NCI-H128 (cell line): Measurements from ENCODE around the gene FALEC.
"Not testable (repeated sequence)": the region's sequence is repeated elsewhere in the genome, so short reads cannot be mapped to it uniquely, and the experiment has no call there.

ENCODE experiments used
- DNase-seq: peaks from one replicate; lab custom pipeline; 2025; ENCODE audit not compliant: unreplicated experiment; lab: John Stamatoyannopoulos, UW

FALEC gene

DNA sequence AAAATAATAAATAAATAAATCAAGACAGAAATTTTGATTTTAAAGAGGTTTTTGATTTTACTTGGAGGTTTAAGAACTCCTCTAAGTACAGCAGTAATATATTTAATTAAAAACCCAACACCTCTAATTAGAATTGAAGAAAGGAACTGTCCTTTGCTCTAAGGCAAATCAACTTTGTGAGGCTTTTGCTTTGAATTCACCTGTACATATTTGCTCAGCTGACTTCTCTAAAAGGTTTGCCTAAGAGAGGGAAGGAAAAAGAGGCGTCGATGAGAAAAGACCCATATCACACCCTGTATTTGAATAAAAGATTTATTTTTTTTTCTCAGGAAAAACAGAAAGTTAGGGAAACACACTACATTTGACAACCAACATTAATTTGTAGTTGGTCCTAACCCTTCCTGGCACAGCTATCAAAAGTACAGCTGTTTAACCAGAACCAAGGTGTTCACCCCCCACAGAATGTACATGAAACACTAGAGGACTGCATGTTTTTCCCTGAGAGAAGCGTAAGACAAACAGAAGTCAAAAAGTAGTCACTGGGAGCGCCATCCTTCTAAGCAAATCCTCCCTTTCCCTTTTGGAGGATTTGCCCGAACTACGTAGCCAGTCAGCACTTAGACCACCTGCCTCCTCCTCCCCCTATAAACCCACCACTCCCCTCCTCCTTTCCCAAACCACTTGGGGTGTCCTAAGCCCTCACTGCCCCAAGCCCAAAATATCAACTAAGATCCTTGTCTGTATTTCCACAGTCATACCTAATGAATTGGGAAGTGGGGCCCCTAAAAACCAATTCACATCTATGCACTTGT is 58.9 kb downstream of the FALEC start:
- no peak for DNase-seq

DNA sequence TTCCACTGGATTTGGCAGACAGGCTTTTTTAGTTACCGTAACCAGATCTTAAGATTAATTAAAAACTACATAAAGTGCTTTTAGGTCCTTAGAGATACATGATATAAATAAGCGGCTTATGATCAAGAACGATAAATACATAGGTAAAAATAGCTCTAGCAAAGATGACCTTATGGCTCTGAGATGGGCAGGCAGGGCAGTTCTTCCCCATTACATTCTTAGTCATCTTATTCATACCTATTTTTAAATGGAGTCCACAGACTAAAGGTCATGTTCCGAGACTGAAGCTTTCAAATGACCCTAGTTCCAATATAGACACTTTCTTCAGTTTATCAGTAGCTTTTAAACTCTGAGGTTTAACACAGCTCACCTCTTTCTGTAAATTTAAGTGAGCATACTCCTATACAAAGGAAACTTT is 59.5 kb downstream of the FALEC start:
- DNase-seq: no peak

DNA sequence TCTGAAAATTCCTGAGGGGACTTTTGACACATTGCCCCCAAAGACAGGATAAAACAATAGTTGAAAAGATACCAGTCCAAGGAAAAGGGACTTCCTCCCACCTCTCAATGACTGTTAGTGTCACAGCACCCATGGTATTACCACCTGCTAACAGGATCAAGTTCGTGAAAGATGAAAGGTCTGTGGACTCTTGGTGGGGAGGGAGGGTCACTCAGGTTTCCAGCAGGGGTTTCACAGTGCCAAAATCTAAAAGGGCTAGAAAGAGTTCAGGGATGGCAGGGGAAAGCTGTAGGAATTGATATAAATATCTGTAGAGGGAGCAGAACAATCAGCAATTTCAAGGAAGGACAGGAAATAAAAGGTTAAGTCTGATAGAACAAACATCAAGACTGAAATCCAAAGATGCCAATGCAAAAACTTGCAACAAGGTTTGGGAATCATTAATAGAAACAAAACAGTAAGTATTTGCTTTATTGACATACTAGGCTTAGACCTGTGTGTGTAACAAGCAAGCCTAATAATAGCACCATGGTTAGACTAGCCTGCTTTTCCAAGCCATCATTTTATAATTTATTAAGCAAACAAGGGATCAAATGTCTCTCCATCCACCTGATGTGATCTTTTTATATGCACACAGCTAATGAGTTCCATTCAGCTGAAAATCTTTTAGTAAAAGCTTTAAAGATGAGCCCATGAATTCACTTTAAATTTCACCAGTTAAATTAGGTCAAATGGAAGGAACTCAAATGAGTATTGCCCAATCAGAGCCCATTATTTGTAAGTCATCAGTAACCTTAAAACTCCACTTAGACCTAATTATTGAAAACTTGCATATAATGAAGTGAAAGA is 60.2 kb downstream of the FALEC start:
- no peak for DNase-seq

DNA sequence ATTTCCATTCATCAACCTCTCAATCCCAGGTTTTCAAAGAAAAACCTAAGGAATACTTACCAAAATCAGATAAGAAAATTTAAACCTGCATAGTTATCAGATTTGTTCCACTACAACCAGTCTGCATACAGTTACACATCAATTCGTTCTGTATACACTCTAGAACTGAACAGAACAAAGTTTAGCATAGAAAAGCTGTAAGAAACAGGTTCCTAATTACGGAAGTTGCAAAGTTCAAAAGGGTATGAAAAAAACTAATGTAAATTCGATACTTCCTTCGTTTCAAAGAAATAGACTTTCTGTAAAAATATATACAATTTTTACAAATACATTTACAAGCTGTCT is 60.8 kb downstream of the FALEC start:
- DNase-seq: no peak

DNA sequence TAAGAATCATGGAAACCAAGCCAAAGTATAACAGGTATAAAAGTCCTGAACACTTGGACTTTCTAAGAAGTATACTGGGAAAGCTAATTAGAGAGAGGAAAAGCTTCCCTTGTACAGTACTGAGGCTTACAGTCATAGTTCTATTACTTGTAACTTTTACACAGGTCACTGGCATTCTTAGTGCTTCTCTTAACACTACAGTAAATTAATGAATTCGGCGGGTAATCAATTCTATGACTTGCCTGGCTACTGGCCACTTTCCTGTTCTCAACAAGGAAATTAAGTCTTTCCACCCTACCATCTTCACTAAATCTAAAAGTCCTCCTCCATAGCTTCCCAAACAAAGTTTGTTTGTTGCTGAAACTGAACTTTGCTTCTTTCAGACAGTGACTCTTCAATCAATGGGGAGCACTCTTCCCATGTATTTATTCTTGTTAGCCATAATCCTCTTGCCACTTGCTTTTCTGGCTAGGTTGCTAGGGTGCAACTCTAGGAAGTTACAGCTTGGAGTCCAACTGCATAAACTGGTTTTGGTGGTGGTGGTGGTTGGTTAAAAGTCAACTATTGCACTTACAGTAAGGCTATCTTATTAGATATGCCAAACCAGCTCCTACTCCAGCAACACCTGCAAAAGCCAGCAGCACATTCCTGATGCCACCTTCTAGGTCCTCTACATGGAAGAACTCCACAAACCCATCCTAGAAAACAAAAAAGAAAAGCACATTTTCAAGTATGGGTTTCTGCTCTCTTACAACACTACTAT is 61.4 kb downstream of the FALEC start:
- DNase-seq: no peak

DNA sequence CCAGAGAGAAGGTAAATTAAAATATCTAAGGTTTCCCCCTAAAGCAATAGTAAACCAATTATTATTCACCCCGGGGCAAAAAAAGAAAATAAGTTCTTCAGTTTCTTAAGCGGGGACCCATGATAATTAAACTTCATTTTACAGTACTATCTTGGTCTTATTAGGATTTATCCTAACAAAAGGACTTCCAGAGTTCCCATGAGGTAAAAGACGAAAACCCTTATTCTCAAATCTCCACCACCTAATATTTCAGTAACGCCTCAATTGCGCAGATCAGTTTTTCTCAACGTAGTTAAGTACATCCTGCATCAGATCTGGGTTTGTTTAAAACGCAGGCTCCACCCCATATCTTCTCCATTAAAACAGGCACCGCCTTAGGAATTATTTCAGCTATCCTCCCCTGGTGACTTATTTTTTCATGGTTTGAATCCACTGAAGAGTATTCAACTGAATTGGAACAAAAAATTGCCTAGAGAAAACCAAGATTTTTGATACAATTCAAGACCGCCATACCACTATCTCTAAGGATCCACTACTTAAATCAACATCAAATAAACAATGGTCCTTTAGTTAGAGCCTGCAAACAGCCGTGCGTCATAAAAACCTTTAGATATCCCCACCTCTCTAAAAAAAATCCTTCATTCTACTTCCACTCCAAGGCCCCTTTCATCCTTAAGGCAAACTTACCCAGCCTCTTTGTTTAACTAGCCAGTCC is 62.2 kb downstream of the FALEC start:
- no peak for DNase-seq

DNA sequence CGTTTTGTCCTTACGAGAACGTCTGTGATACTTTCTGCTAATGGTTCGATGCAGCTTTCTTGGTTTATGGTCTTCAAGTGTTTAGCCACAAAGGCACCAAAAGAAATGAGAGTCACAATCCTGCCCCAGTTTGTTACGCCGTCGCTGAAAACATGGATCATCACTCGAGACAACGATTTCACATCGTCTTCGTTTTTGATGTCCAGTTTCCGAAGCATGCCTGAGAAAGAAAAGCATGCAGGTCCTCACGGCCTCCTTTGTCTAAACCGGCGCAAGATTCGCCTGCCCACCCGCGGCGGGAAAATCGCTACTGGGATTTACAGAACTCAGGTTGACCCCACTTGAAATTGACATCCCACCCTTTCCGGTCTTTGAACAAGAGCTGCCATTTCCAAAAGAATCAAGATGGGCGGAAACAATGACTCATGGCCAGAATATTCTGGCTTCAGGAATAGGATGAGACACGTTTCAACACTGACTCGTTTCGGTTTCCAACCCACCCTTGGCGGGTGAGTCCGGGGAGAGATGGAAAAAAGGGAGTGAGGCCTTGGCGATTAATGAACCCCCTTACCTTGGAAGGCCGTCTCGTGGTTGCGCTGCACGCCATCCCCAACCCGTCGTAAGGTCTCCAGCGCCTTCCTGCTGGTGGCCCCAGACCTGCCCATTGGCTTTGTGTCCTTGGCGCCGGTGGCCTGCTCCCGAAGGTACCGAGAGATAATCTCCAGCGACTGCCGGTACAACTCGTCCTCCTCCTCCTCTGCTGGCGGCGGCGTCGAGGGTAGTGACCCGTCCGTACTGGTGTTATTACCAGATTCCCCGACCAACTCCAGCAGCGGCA is 62.9 kb downstream of the FALEC start:
- no peak for DNase-seq

DNA sequence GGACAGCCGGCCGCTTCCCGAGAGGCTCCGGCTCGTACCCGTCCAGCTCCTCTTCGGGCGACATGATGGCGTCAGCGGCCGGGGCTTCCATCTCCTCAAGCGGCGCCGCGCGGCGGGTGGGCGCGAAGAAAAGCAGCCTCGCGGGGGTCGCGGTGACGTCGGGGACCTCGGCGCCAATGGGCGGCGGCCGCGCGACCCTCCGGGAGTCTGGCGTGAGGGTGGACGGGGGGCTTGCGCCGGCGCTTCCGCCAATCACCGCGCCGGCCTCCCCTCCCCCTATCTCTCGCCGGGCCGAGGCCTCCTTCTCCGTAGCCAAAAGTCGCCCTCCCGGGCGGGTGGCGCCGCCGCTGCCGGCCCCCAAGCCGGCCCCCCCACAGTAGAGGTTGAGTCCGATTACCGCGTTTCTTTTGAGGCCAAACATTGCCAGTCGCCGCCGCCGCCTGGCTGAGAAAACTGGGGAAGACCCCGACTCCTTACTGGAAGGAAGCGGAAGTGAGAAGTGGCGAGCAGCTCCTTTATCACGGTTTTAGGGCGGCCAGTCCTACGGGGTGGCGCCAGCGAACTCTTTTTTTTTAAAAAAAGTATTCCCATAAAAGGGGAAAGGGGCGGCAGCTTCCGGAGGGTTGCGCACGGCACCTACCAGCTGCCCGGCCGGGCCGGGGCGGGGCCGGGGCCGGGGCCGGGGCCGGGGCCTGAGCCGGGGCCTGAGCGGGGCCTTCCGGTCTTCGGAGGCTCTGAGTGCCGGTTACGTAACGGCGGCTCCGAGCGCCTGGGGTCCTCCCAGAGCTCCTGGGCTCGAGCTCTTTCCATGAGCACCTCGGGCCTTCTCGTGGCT is 63.8 kb downstream of the FALEC start, which contains the start of gene MCL1:
TSS of gene MCL1 (minus strand) at position 501 of the 835 bp plus-strand sequence. CDS start at position 421, 80 bp downstream.
- peak; percentile 93 for DNase-seq

DNA sequence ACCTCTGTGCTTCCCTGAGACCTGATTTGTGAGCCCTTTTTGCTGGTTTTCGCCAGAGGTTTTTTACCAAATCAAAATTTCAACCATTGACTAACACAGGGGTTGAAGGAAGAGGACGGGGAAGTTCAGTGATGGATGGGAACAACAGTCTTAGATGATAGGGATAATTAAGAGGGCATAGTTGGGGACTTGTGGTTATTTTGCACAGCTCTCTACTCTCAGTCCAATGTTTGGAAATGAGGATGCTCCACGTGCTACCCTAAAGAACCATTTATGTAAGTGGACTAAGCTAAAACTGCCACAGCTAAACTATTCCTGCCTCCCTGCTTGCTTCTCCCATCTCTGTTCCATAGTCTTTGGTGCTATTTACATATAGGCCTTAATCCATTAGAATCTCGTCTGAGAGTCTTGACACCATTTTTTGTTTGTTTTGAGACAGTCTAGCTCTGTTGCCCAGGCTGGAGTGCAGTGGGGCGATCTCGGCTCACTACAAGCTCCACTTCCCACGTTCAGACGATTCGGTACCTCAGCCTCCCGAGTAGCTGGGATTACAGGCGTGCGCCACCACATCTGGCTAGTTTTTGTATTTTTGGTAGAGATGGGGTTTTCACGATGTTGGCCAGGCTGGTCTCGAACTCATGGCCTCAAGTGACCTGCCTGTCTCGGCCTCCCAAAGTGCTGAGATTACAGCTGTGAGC is 64.5 kb downstream of the FALEC start:
- no peak for DNase-seq

DNA sequence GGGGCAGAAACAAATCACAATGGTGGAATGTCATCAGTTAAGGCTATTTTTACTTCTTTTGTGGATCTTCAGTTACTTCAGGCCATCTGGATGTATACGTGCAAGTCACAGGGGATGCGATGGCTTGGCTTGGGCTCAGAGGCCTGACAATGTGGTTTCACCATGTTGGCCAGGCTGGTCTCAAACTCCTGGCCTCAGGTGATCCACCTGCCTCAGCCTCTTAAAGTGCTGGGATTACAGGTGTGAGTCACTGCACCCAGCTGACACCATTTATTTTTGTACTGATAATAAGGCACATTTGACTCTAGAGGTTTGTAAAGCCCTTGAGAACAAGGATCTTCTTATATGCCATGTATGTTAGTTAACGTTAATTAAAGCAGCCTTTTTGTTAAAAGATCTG is 65.4 kb downstream of the FALEC start:
- not testable (repeated sequence) for DNase-seq

DNA sequence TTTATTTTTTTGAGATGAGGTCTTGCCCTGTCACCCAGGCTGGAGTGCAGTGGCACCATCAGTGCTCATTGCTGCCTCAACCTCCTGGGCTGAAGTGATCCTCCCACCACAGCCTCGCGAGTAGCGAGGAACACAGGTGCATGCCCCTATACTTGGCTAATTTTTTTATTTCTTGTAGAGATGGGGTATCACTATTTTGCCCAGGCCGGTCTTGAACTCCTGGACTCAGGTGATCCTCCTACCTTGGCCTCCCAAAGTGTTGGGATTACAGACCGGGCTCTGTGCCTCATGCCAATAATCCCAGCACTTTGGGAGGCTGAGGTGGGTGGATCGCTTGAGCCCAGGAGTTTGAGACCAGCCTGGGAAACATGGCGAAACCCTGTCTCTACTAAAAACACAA is 65.9 kb downstream of the FALEC start:
- not testable (repeated sequence) for DNase-seq

DNA sequence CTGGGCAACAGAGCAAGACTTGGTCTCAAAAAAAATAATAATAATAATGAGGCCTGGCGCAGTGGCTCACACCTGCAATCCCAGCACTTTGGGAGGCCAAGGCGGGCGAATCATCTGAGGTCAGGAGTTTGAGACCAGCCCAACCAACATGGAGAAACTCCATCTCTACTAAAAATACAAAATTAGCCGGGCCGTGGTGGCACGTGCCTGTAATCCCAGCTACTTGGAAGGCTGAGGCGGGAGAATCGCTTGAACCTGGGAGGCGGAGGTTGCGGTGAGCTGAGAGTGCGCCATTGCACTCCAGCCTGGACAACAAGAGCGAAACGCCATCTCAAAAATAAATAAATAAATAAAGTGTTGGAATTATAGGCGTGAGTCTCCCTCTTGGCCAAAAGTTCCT is 66.4 kb downstream of the FALEC start:
- not testable (repeated sequence) for DNase-seq

DNA sequence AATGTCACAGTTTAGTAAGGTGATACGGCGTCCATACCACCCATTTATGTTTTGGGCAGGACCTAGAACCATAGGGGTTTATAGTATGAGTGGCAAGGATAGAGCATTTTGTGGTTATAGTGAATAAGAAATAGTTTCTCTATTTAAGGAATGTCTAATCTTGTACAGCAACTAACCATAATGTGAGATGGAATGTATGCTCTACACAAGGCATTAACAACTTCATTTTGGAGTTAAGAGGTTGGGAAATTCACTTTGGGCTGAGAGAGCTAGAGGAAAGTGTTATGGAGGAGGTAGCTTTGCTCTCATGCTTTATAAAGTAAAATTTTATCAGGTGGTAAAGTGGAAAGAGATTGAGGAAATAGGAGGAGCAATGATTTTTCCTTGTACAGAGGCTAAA is 66.8 kb downstream of the FALEC start:
- DNase-seq: no peak
